ENCODE results near the gene ESF1. TPM values are rescaled to one million over a fixed set of nuclear protein-coding genes. Genes with fewer than 3 reads are reported as not detected.

The ESF1 gene
- total and polyA plus RNA-seq, 2 donors (not counting 1 experiment from before 2014, with no cell fraction given) = 0.81 to 13.9 TPM

DNA sequence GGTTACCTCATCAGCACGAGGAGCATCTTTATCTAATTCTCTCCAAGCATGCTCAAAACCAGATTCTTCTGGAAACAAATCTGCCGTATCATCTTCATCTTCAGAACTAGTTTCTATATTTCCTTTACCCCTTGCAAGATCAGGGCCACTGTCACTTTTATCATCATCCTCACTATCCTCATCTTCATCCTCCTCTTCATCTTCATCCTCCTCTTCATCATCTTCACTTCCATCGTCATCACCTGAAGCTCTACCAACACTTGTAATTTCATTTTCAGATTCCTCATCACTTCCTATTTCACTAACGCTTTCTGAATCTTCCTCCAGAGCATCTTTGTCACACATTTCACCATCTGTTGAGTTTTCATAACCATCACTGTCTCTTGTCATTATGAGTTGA is 8.9 kb downstream of the ESF1 start:
- H3K9ac ChIP-seq (ENCODE audit: low read length) = no peak overlapping the region
- no peak for ATAC-seq (ENCODE audit: low read depth)
- Mint-ChIP-seq H3K4me1 (peaks cover 31% of the 10 kb centered on the region), H3K27me3 (no peaks in the 10 kb centered on the region), H3K9me3 (ENCODE audit: insufficient read depth) (no peaks in the 10 kb centered on the region), H3K27ac (peak overlapping the region; percentile 11), H3K4me3 (no peak overlapping the region)
- ChIA-PET POLR2A (no interaction called here), CTCF (interaction anchor here (0.7 to 1.2 kb wide), 5 partner anchors 9 to 23 kb away, joined by 3 to 4 read pairs (median 3); partner anchors contain the start of genes ESF1 and NDUFAF5)
- DNase-seq = no peak
- H3K4me1 ChIP-seq (ENCODE audit: control insufficient read depth in 2 of 2, insufficient read depth in 2 of 2, low read length in 2 of 2) = peaks cover 0 to 10% of the 10 kb centered on the region in 2 donors
- 92% methylated on average over 3 of the region's 4 CpGs for WGBS (ENCODE audit: insufficient coverage)
- no peaks in the 10 kb centered on the region for H3K9me3 ChIP-seq (ENCODE audit: control extremely low read depth in 1 of 3, control insufficient read depth in 2 of 3, insufficient read depth in 1 of 3, low read length in 2 of 3)
- no peaks in the 10 kb centered on the region for H3K27me3 ChIP-seq (replicated peaks in 1 of 4; ENCODE audit: control extremely low read depth in 1 of 4, control insufficient read depth in 3 of 4, insufficient read depth in 4 of 4, low read length in 3 of 4)
- no peak for TF ChIP-seq CTCF (IDR thresholded peaks at IDR 0.05)
- no peak for TF ChIP-seq EZH2 (IDR thresholded peaks at IDR 0.05; ENCODE audit: borderline replicate concordance, insufficient read depth, low read depth, low read length, poor library complexity, severe bottlenecking)
- H3K36me3 ChIP-seq (replicated peaks in 1 of 2; ENCODE audit: control extremely low read depth in 1 of 2, control insufficient read depth in 1 of 2, extremely low read depth in 1 of 2, insufficient read depth in 2 of 2, low read length in 1 of 2) = peaks cover 6 to 50% of the 10 kb centered on the region in 2 experiments
- no peaks in the 10 kb centered on the region for H4K20me1 ChIP-seq (ENCODE audit: control insufficient read depth, insufficient read depth, low read length, poor library complexity, severe bottlenecking)
- no peak overlapping the region for H3K4me3 ChIP-seq (ENCODE audit: control extremely low read depth in 1 of 5, extremely low read depth in 1 of 5, insufficient read depth in 1 of 5, low read depth in 2 of 5, low read length in 4 of 5)
- intact Hi-C loops (cut with micrococcal nuclease) = loop anchor here (10.0 kb wide), 1 partner anchor 451 kb away; no protein-coding TSS in a partner anchor
- H3K27ac ChIP-seq (ENCODE audit: low read length in 2 of 2) = no peak overlapping the region
- no peak overlapping the region for H3K4me2 ChIP-seq (replicated peaks; ENCODE audit: low read depth, low read length, poor library complexity, severe bottlenecking)
- H2AFZ ChIP-seq (ENCODE audit: insufficient read depth, low read depth, low read length, poor library complexity, severe bottlenecking) = no peak overlapping the region
- H3K79me2 ChIP-seq (ENCODE audit: control insufficient read depth, insufficient read depth, low read length) = peaks cover 6% of the 10 kb centered on the region

DNA sequence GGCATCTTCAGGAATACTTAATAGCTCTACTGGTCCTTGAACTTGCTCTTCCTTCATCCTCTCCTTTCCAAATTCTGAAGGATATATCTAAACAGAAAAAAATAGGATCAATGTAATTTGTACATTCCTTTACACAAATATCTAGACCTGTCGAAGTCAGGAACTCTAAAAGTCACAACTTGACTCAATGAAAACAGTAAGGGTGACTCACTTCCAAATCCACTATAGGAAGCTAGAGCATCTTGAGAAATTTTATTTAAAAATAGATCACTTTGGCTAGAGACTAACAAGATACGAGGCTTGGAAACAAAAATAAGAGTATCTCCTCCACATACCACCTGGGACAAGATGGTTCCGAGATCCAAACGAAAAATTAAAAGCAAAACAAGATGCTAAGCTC is 12.2 kb downstream of the ESF1 start:
- intact Hi-C loops (cut with micrococcal nuclease) = loop anchor here (1.0 to 10.0 kb wide), 4 partner anchors 162 to 800 kb away; no protein-coding TSS in a partner anchor
- Mint-ChIP-seq H3K27me3 (no peaks in the 10 kb centered on the region), H3K9me3 (ENCODE audit: insufficient read depth) (no peaks in the 10 kb centered on the region), H3K4me1 (peaks cover 11% of the 10 kb centered on the region), H3K27ac (no peak overlapping the region), H3K4me3 (no peak overlapping the region)
- ChIA-PET CTCF (interaction anchor here (0.6 to 4.6 kb wide), 19 partner anchors 9 to 653 kb away, joined by 3 to 70 read pairs (median 7); partner anchors contain the start of genes ESF1 and NDUFAF5), POLR2A (interaction anchor here (0.5 kb wide), 1 partner anchor 11 kb away, joined by 3 read pairs; no protein-coding TSS in a partner anchor)
- Histone ChIP-seq H3K4me1 (ENCODE audit: control insufficient read depth in 2 of 2, insufficient read depth in 2 of 2, low read length in 2 of 2) (no peaks in the 10 kb centered on the region), H3K9me3 (ENCODE audit: control extremely low read depth in 1 of 3, control insufficient read depth in 2 of 3, insufficient read depth in 1 of 3, low read length in 2 of 3) (no peaks in the 10 kb centered on the region), H4K20me1 (ENCODE audit: control insufficient read depth, insufficient read depth, low read length, poor library complexity, severe bottlenecking) (no peaks in the 10 kb centered on the region), H3K4me2 (replicated peaks; ENCODE audit: low read depth, low read length, poor library complexity, severe bottlenecking) (no peak overlapping the region), H3K4me3 (ENCODE audit: control extremely low read depth in 1 of 5, extremely low read depth in 1 of 5, insufficient read depth in 1 of 5, low read depth in 2 of 5, low read length in 4 of 5) (no peak overlapping the region), H3K9ac (ENCODE audit: low read length) (no peak overlapping the region), H3K27ac (ENCODE audit: low read length in 2 of 2) (peak overlapping the region in 1 of 2 donors; percentile 25), H3K79me2 (ENCODE audit: control insufficient read depth, insufficient read depth, low read length) (no peaks in the 10 kb centered on the region), H2AFZ (ENCODE audit: insufficient read depth, low read depth, low read length, poor library complexity, severe bottlenecking) (no peak overlapping the region), H3K27me3 (replicated peaks in 1 of 4; ENCODE audit: control extremely low read depth in 1 of 4, control insufficient read depth in 3 of 4, insufficient read depth in 4 of 4, low read length in 3 of 4) (no peaks in the 10 kb centered on the region), H3K36me3 (replicated peaks in 1 of 2; ENCODE audit: control extremely low read depth in 1 of 2, control insufficient read depth in 1 of 2, extremely low read depth in 1 of 2, insufficient read depth in 2 of 2, low read length in 1 of 2) (peaks cover 8 to 61% of the 10 kb centered on the region in 2 experiments)
- no peak for ATAC-seq (ENCODE audit: low read depth)
- TF ChIP-seq EZH2 (IDR thresholded peaks at IDR 0.05; ENCODE audit: borderline replicate concordance, insufficient read depth, low read depth, low read length, poor library complexity, severe bottlenecking) = no peak
- TF ChIP-seq CTCF (IDR thresholded peaks at IDR 0.05) = no peak
- no peak for DNase-seq
- no CpG with 5 or more reads among the region's 4 CpGs for WGBS (ENCODE audit: insufficient coverage)
